Liver (tissue), 9 donors: ENCODE results near the gene SNX13. TPM values are rescaled to one million over a fixed set of nuclear protein-coding genes. Genes with fewer than 3 reads are reported as not detected.

Experiments
- DNase-seq: peaks from one replicate; pipeline ENCODE4 v3.0.0-alpha.2; 2017; ENCODE audit warnings: low spot score
- H3K27ac ChIP-seq, 2 donors: one replicate each; pipeline ENCODE4 v1.7.0; 2013; ENCODE audit warnings: inconsistent platforms in 2 of 2, low read length in 2 of 2, control low read depth in 1 of 2, low read depth in 1 of 2, mild to moderate bottlenecking in 1 of 2
- H3K27me3 ChIP-seq, 4 donors: one replicate each; pipeline versions ENCODE4 v1.6.1 to v1.7.0; 2013; ENCODE audit warnings: low read length in 3 of 4, inconsistent platforms in 1 of 4, mild to moderate bottlenecking in 1 of 4, moderate library complexity in 1 of 4; ENCODE audit not compliant: control insufficient read depth in 4 of 4, insufficient read depth in 4 of 4
- H3K36me3 ChIP-seq, 4 donors: one replicate each; pipeline versions ENCODE4 v1.6.1 to v1.7.0; 2013; ENCODE audit warnings: low read length in 3 of 4, mild to moderate bottlenecking in 3 of 4, low read depth in 1 of 4, moderate library complexity in 1 of 4; ENCODE audit not compliant: control insufficient read depth in 4 of 4, insufficient read depth in 3 of 4
- H3K4me1 ChIP-seq, 4 donors: one replicate each; pipeline versions ENCODE4 v1.6.1 to v1.7.0; 2013; ENCODE audit warnings: low read length in 3 of 4, mild to moderate bottlenecking in 3 of 4, moderate library complexity in 1 of 4; ENCODE audit not compliant: control insufficient read depth in 4 of 4, insufficient read depth in 4 of 4
- H3K4me3 ChIP-seq, 3 donors: one replicate each; pipeline versions ENCODE4 v1.6.1 to v1.7.0; 2013; ENCODE audit warnings: low read length in 3 of 3, control low read depth in 1 of 3, low read depth in 1 of 3, mild to moderate bottlenecking in 1 of 3
- H3K9ac ChIP-seq, 2 donors: one replicate each; pipeline ENCODE4 v1.7.0; 2013; ENCODE audit warnings: low read length in 2 of 2, mild to moderate bottlenecking in 2 of 2, moderate library complexity in 2 of 2, control low read depth in 1 of 2, low read depth in 1 of 2
- H3K9me3 ChIP-seq, 4 donors: one replicate each; pipeline versions ENCODE4 v1.6.1 to v1.7.0; 2013; ENCODE audit warnings: low read length in 3 of 4; ENCODE audit not compliant: control insufficient read depth in 4 of 4
- ATF3 ChIP-seq: IDR thresholded peaks from 2 replicates; pipeline ENCODE4 v1.6.1; 2016; ENCODE audit warnings: antibody characterized with exemption
- EGR1 ChIP-seq, 2 donors: IDR thresholded peaks; 2 replicates each; pipeline ENCODE4 v1.6.1; 2016 to 2018; ENCODE audit warnings: antibody characterized with exemption in 2 of 2, low read depth in 2 of 2
- FOXA1 ChIP-seq: IDR thresholded peaks from 2 replicates; pipeline ENCODE4 v1.6.1; 2016; ENCODE audit warnings: antibody characterized with exemption
- FOXA2 ChIP-seq: IDR thresholded peaks from 2 replicates; pipeline ENCODE4 v1.6.1; 2016; ENCODE audit warnings: antibody characterized with exemption
- GABPA ChIP-seq, 2 donors: IDR thresholded peaks in 1 of 2; conservative IDR thresholded peaks in 1 of 2; 2 replicates each; pipeline ENCODE4 v1.6.1; 2016; ENCODE audit warnings: antibody characterized with exemption in 2 of 2, mild to moderate bottlenecking in 1 of 2, moderate library complexity in 1 of 2
- HNF4A ChIP-seq, 2 donors: conservative IDR thresholded peaks; 2 replicates each; pipeline ENCODE4 v1.6.1; 2016; ENCODE audit warnings: antibody characterized with exemption in 2 of 2, mild to moderate bottlenecking in 2 of 2
- HNF4G ChIP-seq: IDR thresholded peaks from 2 replicates; pipeline ENCODE4 v1.6.1; 2016; ENCODE audit warnings: antibody characterized with exemption
- JUND ChIP-seq, 2 donors: IDR thresholded peaks; 2 replicates each; pipeline ENCODE4 v1.6.1; 2016; ENCODE audit warnings: antibody characterized with exemption in 2 of 2
- MAX ChIP-seq: IDR thresholded peaks from 2 replicates; pipeline ENCODE4 v1.6.1; 2016; ENCODE audit warnings: antibody characterized with exemption
- NR2F2 ChIP-seq: IDR thresholded peaks from 2 replicates; pipeline ENCODE4 v1.6.1; 2016; ENCODE audit warnings: antibody characterized with exemption
- RAD21 ChIP-seq, 2 donors: IDR thresholded peaks; 2 replicates each; pipeline ENCODE4 v1.6.1; 2016; ENCODE audit warnings: antibody characterized with exemption in 2 of 2, mild to moderate bottlenecking in 2 of 2
- RXRA ChIP-seq, 2 donors: IDR thresholded peaks; 2 replicates each; pipeline ENCODE4 v1.6.1; 2017 to 2018; ENCODE audit warnings: antibody characterized with exemption in 2 of 2, mild to moderate bottlenecking in 1 of 2
- SP1 ChIP-seq: IDR thresholded peaks from 2 replicates; pipeline ENCODE4 v1.6.1; 2018; ENCODE audit warnings: antibody characterized with exemption, mild to moderate bottlenecking
- TAF1 ChIP-seq: conservative IDR thresholded peaks from 2 replicates; pipeline ENCODE4 v1.6.1; 2016; ENCODE audit warnings: antibody characterized with exemption, mild to moderate bottlenecking
- YY1 ChIP-seq: IDR thresholded peaks from 2 replicates; pipeline ENCODE4 v1.6.1; 2016; ENCODE audit warnings: antibody characterized with exemption, mild to moderate bottlenecking
- WGBS: extraction: QIAGEN DNeasy Blood & Tissue Kit; methylation state at CpG from one replicate; pipeline ENCODE4 v1.1.7; 2013; 5-methylcytosine and 5-hydroxymethylcytosine counted together
- polyA plus RNA-seq, 2 donors: library from polyadenylated mRNA; stranded (reverse) in 1 of 2; unstranded in 1 of 2; fragments of 200-250 nt in 1 of 2; fragments of >200 nt in 1 of 2; fragmentation: Nextera tagmentation in 1 of 2; extraction: Ambion mirVana in 1 of 2; gene quantifications; one replicate each; pipeline versions ENCODE4 v1.2.1 to v1.2.3, GENCODE V29; 2013 to 2015
- total RNA-seq, 2 donors: library from RNA; depleted of rRNA; stranded (reverse); fragments of >200 nt; gene quantifications; one replicate each; pipeline ENCODE4 v1.2.3, GENCODE V29; 2014
- TF ChIP-seq, protein P1 (sequence below): IDR thresholded peaks from 2 replicates; pipeline ENCODE4 v1.6.1; 2016; ENCODE audit warnings: antibody characterized with exemption
- TF ChIP-seq, protein P2 (sequence below): IDR thresholded peaks from 2 replicates; pipeline ENCODE4 v1.6.1; 2016; ENCODE audit warnings: antibody characterized with exemption, mild to moderate bottlenecking
- TF ChIP-seq, protein P3 (sequence below): fragments of 150-350 bp; IDR thresholded peaks from 2 replicates; pipeline ENCODE4 v1.5.1; 2017; ENCODE audit warnings: improper control_type of control experiment, low read depth, low read length; ENCODE audit not compliant: missing input control
- donor health status: healthy.
- donor health status: healthy.
- donor health status: healthy.
- donor health status: healthy.
- donor health status: healthy.

Gene SNX13
- total and polyA plus RNA-seq, 4 donors, result 5.4 to 28.1 (median 14.0) TPM

DNA sequence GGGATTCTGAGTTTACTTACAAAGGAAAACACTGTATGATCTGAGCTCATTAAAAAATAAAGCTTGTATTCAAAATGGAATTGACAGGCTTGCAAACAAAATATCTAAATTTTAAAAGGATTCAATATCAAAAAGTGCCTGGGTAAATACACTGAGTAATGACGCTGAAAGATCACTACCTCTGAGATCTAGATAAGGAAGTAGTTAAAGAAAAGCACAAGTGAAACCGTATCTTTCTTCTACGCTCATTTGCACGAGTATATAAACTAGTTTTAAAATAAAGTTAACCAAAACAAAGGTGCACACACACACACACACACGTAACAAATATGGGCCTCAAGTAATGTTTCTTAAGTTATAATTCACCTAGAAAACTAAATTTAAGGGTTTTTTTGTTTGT, 93.4 kb downstream of the SNX13 start:
- WGBS, result 91% methylated on average over 5 of the region's 5 CpGs
- H3K27ac ChIP-seq, result no peak overlapping the region
- H3K9me3 ChIP-seq, result no peaks in the 10 kb centered on the region
- DNase-seq, result no peak
- peaks cover 1 to 11% (median 5%) of the 10 kb centered on the region in 4 donors for H3K36me3 ChIP-seq
- no peak overlapping the region for H3K9ac ChIP-seq
- TF ChIP-seq HNF4G (no peak), FOXA1 (no peak), TAF1 (no peak), ATF3 (no peak), HNF4A (conservative IDR thresholded peaks at IDR 0.05) (no peak), EGR1 (IDR thresholded peaks at IDR 0.05; ENCODE audit: low read depth in 2 of 2) (no peak), FOXA2 (no peak), SP1 (no peak), RAD21 (IDR thresholded peaks at IDR 0.05) (no peak), JUND (IDR thresholded peaks at IDR 0.05) (no peak), YY1 (no peak), NR2F2 (no peak), GABPA (IDR thresholded peaks at IDR 0.05 in 1 of 2, conservative IDR thresholded peaks at IDR 0.05 in 1 of 2) (no peak), MAX (no peak), RXRA (IDR thresholded peaks at IDR 0.05) (no peak)
- TF ChIP-seq, protein P1, sequence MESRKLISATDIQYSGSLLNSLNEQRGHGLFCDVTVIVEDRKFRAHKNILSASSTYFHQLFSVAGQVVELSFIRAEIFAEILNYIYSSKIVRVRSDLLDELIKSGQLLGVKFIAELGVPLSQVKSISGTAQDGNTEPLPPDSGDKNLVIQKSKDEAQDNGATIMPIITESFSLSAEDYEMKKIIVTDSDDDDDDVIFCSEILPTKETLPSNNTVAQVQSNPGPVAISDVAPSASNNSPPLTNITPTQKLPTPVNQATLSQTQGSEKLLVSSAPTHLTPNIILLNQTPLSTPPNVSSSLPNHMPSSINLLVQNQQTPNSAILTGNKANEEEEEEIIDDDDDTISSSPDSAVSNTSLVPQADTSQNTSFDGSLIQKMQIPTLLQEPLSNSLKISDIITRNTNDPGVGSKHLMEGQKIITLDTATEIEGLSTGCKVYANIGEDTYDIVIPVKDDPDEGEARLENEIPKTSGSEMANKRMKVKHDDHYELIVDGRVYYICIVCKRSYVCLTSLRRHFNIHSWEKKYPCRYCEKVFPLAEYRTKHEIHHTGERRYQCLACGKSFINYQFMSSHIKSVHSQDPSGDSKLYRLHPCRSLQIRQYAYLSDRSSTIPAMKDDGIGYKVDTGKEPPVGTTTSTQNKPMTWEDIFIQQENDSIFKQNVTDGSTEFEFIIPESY, result no peak
- TF ChIP-seq, protein P2, sequence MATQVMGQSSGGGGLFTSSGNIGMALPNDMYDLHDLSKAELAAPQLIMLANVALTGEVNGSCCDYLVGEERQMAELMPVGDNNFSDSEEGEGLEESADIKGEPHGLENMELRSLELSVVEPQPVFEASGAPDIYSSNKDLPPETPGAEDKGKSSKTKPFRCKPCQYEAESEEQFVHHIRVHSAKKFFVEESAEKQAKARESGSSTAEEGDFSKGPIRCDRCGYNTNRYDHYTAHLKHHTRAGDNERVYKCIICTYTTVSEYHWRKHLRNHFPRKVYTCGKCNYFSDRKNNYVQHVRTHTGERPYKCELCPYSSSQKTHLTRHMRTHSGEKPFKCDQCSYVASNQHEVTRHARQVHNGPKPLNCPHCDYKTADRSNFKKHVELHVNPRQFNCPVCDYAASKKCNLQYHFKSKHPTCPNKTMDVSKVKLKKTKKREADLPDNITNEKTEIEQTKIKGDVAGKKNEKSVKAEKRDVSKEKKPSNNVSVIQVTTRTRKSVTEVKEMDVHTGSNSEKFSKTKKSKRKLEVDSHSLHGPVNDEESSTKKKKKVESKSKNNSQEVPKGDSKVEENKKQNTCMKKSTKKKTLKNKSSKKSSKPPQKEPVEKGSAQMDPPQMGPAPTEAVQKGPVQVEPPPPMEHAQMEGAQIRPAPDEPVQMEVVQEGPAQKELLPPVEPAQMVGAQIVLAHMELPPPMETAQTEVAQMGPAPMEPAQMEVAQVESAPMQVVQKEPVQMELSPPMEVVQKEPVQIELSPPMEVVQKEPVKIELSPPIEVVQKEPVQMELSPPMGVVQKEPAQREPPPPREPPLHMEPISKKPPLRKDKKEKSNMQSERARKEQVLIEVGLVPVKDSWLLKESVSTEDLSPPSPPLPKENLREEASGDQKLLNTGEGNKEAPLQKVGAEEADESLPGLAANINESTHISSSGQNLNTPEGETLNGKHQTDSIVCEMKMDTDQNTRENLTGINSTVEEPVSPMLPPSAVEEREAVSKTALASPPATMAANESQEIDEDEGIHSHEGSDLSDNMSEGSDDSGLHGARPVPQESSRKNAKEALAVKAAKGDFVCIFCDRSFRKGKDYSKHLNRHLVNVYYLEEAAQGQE, result no peak
- TF ChIP-seq, protein P3, sequence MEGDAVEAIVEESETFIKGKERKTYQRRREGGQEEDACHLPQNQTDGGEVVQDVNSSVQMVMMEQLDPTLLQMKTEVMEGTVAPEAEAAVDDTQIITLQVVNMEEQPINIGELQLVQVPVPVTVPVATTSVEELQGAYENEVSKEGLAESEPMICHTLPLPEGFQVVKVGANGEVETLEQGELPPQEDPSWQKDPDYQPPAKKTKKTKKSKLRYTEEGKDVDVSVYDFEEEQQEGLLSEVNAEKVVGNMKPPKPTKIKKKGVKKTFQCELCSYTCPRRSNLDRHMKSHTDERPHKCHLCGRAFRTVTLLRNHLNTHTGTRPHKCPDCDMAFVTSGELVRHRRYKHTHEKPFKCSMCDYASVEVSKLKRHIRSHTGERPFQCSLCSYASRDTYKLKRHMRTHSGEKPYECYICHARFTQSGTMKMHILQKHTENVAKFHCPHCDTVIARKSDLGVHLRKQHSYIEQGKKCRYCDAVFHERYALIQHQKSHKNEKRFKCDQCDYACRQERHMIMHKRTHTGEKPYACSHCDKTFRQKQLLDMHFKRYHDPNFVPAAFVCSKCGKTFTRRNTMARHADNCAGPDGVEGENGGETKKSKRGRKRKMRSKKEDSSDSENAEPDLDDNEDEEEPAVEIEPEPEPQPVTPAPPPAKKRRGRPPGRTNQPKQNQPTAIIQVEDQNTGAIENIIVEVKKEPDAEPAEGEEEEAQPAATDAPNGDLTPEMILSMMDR, result no peak
- no peaks in the 10 kb centered on the region for H3K27me3 ChIP-seq
- H3K4me3 ChIP-seq, result no peak overlapping the region
- no peaks in the 10 kb centered on the region for H3K4me1 ChIP-seq
